H54 (cell line): ENCODE data around the gene CDC14B.

ENCODE experiments used
- DNase-seq: peaks from one replicate; pipeline ENCODE4 v3.0.0; 2011; ENCODE audit warnings: low spot score, mixed read lengths; ENCODE audit not compliant: insufficient read length
- FAIRE-seq: peaks from 3 replicates; lab custom pipeline; 2011; peaks lifted over from hg19 to GRCh38; lab: Jason Lieb, UNC
- POLR2A ChIP-seq: IDR thresholded peaks from 2 replicates; pipeline ENCODE4 v1.6.1; 2011; ENCODE audit warnings: low read depth, mild to moderate bottlenecking, low read length

CDC14B gene

DNA sequence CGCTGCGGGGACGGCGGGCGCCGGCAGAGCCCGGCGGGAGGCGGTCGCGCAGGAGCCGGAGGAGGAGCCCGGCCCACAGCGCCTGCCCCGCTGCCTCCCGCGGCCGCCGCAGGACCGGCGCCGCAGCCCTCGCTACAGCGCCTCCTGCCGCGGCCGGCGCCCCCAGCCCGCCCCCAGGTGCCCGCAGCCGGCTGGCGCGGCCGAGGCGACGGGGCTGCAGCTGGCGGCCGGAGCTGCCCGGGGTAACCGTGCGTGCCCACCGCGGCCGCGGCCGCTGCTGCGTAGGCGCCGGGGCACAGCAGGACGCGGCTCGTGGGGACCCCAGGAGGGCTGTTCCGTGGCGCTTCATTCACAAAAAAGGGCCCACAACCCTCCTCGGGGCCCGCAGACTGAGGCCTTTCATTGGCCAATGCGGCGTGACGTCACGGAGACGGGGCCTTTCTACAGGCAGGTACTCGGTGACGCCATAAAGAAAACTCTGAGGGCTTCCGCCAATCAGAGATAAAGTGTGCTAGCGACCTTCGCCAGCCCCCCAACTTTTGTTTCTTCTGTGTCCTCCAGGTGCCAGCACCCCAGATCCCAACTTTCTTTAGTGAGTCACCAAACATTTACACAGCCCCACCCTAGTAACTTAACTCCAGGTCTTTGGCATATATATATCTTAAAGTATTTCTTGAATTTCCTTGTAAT lies at the start of gene CDC14B:
CDC14B (minus strand) TSS at position 353 of the 690 bp plus-strand sequence. CDS start 465 bp downstream, outside the sequence.
- FAIRE-seq (peak; percentile 91), DNase-seq (peak; percentile 99)

DNA sequence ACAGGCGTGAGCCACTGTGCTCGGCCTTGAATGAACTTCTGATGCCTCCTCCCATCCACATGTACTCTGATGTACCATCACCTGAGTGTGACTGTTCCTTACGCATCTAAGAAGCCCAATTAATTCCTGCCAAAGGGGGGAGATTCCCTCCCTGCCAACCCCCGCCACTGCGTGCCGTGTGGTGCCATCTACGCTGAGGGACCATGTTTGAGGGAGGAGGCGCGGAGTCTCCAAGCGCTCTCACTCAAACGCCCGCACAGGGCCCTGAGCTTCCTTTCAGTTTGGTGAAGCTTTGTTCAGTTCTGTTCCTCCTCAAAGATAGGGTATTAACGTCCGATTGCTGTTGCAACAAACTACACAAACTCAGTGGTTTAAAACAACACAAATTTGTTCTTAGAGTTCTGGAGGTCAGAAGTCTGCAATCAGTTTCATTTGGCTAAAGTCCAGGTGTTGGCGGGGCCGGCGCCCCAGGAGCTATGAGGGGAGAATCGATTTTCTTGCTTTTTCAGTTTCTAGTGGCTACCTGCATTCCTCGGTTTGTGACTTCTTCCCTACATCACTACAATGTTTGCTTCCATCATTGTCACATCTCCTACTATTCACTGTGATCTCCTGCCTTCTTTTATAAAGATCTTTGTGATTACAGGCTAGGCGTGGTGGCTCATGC lies 49.4 kb upstream of the CDC14B start:
- no peak for DNase-seq
- FAIRE-seq = no peak
- no peak for TF ChIP-seq POLR2A

More for the DNA sequence above, at the start of gene CDC14B:
- peak; percentile 41; the same call in 1 of the 2 replicates for TF ChIP-seq POLR2A

DNA sequence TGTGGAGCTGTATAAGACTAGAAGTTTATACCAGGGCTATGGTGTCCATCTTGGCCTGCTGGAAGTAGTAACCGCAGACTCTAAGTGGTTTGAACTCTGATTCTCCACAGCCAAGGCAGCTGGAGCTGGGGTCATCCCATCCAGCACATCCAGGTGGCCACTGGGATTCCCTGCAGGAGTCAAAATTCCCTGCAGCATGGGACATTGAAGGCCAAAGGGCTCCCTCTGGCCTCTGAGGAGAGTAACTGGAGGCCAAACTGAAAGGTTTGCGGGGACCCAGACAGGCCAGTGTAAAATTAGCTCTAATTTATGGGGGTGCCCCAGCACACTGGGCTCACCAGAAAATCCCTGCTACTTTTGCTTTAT lies 47.7 kb upstream of the CDC14B start:
- DNase-seq (no peak), FAIRE-seq (no peak)
- TF ChIP-seq POLR2A = no peak

DNA sequence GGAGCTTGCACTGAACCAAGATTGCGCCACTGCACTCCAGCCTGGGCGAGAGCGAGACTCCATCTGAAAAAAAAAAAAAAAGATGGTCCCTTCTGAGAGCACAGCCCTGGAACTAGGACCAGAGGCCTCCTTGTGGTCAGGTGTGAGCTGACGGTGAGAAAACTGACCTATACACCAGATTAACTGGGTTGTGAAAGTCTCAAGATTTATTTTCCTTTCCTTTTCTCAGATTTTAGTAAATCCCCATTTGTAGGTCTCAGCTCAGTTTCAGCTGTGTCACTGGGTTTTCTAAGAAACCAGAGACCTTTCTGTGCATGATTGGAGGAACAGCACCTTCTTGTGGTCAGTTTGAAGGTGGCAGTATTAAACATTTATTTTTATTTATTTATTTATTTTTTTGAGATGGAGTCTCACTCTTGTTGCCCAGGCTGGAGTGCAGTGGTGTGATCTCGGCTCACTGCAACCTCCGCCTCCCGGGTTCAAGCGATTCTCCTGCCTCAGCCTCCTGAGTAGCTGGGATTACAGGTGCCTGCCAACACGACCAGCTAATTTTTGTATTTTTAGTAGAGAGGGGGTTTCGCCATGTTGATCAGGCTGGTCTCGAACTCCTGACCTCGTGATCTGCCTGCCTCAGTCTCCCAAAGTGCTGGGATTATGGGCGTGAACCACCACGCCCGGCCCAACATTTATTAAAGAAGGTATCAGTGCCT lies 47.2 kb upstream of the CDC14B start:
- FAIRE-seq (peak; percentile 53), DNase-seq (peak; percentile 73)

DNA sequence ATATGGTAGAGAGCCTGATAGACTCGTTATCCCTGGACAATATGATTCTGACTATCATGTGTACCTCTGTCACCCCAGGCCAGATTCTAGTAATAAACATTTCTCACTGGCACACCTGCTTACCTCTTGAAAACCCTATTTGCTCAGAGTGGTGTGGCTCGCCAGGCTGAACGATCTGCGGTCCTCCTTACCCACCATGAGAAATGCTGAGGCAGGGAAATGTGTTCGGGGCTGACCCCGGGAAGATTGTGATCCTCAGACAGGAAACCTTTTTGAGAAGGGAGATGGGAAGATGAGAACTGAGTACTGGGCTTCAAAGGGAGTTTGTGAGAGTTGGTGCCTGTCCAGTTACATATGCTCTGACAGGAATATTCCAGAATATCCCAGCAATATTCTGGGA lies 46.1 kb upstream of the CDC14B start:
- FAIRE-seq (no peak), DNase-seq (no peak)
- no peak for TF ChIP-seq POLR2A

DNA sequence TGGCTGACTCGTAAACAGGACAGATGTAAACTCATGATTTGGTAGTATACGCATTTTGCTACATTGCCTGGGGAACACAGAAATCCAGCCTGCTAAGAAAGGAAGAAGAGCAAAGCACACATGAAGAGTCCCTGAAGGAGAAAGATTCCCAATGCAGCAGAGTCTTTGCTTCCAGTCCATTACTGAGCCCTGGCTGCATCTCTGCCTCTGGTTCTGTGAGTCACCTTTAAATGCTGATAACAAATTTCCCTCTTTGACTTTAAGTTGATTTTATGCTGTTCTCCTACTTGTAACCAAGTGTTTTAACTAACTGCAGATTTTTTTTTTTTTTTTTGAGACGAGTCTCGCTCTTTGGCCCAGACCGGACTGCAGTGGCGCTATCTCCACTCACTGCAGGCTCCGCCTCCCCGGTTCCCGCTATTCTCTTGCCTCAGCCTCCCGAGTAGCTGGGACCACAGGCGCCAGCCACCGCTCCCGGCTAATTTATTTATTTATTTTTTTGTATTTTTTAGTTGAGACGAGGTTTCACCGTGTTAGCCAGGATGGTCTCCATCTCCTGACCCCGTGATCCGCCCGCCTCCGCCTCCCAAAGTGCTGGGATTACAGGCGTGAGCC lies 44.0 kb upstream of the CDC14B start:
- TF ChIP-seq POLR2A = no peak
- peak; percentile 66 for FAIRE-seq
- no peak for DNase-seq

DNA sequence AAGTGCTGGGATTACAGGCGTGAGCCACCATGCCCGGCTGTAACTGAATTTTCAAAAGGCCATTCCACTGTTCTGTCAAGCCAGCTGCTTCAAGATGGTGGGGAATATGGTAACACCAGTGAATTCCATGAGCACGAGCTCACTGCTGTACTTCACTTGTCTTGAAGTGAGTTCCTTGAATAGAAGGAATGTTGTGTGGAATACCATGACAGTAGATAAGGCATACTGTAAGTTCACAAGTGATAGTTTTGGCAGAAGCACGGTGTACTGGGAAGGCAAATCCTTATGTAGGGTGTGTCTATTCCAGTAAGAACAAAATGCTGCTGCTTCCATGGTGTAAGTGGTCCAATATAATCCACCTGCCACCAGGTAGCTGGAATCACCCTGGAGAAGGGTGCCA lies 42.1 kb upstream of the CDC14B start:
- no peak for DNase-seq
- peak; percentile 11 for FAIRE-seq
- TF ChIP-seq POLR2A = no peak

DNA sequence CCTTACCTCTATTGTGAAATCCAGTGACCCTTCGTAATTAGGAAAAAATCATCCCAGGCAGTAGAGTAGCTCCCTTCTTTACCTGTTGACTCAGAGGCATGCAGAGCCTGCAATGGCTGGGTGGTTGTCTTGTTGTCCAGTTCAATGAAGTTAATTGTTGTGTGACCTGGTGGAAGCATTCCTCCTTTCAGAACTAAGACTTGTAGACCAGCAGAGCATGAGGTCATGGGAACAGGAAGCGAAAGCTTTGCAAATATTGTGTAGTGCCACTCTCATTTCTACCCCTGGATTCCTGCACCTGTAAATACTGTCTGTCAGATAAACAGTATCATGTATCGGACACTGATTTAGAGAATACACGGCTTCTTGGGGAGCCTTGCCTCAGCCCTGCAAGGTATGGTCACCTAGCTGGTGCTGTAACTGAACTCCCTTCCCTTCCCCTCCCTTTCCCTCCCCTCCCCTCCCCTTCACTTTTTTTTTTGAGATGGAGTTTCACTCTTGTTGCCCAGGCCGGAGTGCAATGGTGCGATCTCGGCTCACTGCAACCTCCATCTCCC lies 41.1 kb upstream of the CDC14B start:
- no peak for TF ChIP-seq POLR2A
- DNase-seq = no peak
- FAIRE-seq = no peak

DNA sequence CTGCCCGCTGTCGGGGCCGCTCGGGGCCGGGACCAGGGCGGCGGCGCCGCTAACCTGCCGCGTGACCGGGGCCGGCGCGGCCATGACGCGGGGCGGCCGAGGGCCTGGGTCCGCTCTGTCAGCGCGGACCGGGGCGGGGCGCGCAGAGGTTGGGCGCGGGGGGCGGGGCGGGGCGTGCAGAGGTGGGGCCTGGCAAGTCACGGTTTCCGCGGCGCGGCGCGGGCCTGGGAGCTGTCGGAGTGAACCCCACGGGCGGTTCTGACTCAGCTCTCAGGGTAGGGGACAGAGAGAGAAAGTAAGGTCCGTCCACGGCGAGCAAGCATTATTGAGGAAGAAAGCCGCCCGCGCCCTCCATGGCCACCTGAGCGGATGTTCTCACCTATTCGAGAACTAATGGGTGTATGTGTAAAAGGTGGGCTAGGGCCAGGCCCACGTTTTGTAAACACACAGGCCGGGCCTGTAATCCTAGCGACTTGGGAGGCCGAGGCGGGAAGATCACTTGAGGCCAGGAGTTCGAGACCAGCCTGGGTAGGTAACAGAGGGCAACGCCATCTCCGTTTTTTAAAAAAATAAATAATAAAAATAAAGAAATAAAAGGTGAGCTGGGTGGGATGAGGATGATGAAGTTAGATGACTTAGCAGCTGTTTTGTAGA lies 35.7 kb upstream of the CDC14B start, which contains the start of gene PRXL2C:
PRXL2C (minus strand) TSS at position 120 of the 654 bp plus-strand sequence; CDS start at position 84, 36 bp downstream.
- FAIRE-seq = peak; percentile 58
- peak; percentile 90 for DNase-seq
- TF ChIP-seq POLR2A = peak; percentile 54

DNA sequence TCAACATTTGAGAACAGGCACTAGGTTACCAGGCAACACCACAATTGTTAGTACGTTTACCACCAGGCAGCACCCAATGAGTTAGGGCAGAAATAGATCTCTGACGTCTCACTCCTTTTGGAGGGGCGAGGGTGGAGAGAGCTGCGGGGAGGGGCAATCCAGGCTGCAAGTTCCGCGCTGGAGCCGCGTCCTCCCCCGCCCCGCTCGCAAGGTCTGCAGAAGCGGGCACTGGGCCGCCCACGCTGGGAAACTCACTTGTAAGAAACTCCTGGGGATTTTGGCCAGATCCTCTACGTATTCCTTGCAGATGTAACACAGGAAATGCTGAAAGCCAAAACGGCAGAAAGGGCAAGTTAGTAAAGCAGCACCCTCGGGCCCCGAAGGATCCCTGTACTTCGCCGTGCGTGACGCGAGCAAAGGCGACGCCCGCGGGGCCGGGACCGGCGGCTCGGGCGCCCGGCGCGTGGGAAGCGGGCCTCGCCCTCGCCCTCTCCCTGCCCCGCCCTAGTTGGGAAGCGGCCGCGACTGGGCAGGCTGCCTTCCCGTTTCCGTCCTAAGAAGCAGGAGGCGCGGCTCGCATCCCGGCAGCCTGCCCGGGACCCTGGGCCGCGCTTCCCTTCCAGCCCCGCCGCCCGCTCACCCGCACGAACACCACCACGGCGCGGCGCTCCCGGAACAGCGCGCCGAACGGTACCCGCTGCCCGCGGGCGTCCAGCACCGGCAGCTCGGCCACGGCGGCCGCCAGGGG lies 35.0 kb upstream of the CDC14B start:
- FAIRE-seq = peak; percentile 96
- no peak for TF ChIP-seq POLR2A
- peak; percentile 93 for DNase-seq

DNA sequence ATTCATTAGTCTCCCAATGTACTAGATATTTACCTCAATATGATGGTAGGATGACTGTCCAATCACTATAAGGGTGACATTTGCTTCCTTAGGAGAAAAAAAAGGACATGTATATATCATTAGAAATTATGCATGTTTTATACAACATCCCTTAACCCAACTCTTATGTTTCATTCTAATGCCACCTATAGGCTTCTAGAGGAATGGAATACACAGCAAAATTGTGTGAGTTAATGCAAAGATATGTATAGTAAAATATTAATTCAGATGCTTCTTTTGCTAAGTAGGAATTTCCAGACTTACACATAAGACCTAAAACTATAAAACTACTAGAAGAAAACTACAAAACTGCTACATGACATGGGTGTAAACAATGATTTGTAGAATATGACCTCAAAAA lies 32.0 kb upstream of the CDC14B start:
- peak; percentile 82 for FAIRE-seq
- DNase-seq = no peak
- TF ChIP-seq POLR2A = no peak

DNA sequence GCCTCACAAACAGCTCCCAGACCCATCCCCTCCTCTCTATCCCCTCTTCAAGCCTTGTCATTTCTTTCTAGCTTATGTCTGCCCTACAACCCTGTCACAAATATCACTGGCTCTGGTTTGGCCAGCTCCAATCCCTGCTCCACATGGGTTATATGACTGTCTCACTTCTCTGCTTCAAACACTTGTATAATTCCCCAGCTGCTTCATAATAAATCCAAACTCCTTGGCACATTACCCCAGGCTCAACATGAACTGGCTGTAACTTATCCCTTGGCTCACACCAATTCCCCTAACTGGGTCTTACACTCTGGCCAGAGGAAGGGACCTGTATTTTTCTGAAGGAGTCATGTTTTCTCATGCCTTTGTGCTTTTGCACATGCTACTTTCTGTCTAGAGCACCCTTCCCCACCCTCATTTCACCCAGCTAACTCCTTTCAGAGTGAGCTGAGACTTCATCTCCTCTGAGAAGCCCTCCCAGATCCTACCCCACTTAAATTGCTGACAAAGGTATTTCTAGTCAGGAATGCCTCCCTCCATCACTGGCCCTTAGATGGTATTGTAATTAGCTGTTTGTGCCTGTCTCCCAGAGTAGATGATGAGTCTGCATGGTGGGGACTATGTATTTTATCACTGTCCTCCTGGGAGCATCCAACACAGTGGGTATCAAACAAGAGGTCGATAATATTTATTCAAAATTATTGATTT lies 30.1 kb upstream of the CDC14B start:
- DNase-seq (no peak), FAIRE-seq (no peak)
- TF ChIP-seq POLR2A = no peak
